ENCODE measurements around the gene LRRC55. TPM values are rescaled to one million over a fixed set of nuclear protein-coding genes. Genes with fewer than 3 reads are reported as not detected.

LRRC55 gene
- total and polyA plus RNA-seq, 2 donors (not counting 3 experiments of a cell fraction or from before 2014, with no cell fraction given) = not detected

DNA sequence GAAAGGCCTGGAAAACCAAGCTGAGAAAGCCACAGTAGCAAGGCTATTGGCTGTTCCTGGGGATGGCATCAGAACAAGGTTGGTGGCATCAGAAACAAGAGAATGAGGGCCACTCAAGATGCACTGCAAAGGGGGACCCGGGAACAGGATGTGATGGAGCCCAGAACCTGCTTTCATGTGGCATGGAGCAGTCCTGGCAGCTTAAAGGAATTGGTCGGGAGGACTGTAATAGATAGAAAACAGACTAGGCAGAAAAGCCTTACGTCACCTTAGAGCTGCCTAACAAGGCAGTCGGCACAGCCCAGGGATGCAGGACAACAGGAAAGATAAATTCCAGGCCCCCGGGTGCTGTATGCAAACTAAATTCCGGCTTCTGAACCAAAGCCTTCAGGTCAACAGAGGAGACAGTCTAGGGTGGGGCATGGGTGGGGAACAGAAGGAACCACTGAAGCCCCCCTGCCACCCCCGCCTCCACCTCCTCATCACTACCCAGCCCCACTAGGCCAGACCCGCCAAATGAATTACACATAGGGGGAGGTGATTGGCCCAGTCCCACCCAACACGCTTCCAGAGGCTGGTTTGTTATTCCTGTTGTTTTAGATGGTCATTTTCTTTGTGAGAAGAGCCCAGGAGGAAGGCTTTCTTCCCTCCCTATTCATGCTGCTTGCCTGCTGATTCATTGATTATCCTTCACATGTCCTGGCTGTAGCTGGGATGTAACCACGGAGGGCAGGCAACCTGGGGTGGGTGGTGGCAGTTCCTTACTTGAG is 25.7 kb upstream of the LRRC55 start:
- no TSS peak for BruUV-seq (replicated peaks)
- H3K27ac ChIP-seq (ENCODE audit: insufficient read depth, low read depth, low read length) = no peak overlapping the region
- H3K4me3 ChIP-seq (replicated peaks in 1 of 3; ENCODE audit: insufficient read depth in 1 of 3, low read depth in 1 of 3, low read length in 3 of 3) = no peak overlapping the region
- no peaks in the 10 kb centered on the region for H3K36me3 ChIP-seq (ENCODE audit: control insufficient read depth in 2 of 2, extremely low read depth in 1 of 2, insufficient read depth in 2 of 2, low read length in 2 of 2)
- H3K9me3 ChIP-seq (replicated peaks; ENCODE audit: control insufficient read depth, insufficient read depth, low read length) = no peaks in the 10 kb centered on the region
- ChIA-PET CTCF (no interaction called here), POLR2A (no interaction called here)
- FAIRE-seq (no peak), DNase-seq (ENCODE audit: low read depth, low spot score) (no peak)
- intact Hi-C loops (cut with micrococcal nuclease) = no loop called here
- no peak overlapping the region for H3K9ac ChIP-seq (replicated peaks; ENCODE audit: extremely low read depth, insufficient read depth, low read length)
- H3K4me2 ChIP-seq (ENCODE audit: insufficient read depth, low read length) = no peak overlapping the region
- H3K9me1 ChIP-seq (replicated peaks; ENCODE audit: control insufficient read depth, extremely low read depth, insufficient read depth, low read length) = no peaks in the 10 kb centered on the region
- H3K4me1 ChIP-seq (ENCODE audit: control insufficient read depth, extremely low read depth, insufficient read depth, low read length) = no peaks in the 10 kb centered on the region
- dilution Hi-C loops (cut with MboI; ENCODE audit: extremely low pct_ligation_motif_present, low sequenced_read_pairs) = no loop called here
- no peak overlapping the region for H2AFZ ChIP-seq (ENCODE audit: low read depth, low read length)
- no peaks in the 10 kb centered on the region for H4K20me1 ChIP-seq (replicated peaks; ENCODE audit: control insufficient read depth, extremely low read depth, insufficient read depth, low read length)
- H3K79me2 ChIP-seq (ENCODE audit: control insufficient read depth, insufficient read depth, low read length) = no peaks in the 10 kb centered on the region
- TF ChIP-seq EZH2 (IDR thresholded peaks at IDR 0.05; ENCODE audit: borderline replicate concordance, low read depth, low read length, severe bottlenecking) (no peak), GATA2 (IDR thresholded peaks at IDR 0.05; ENCODE audit: insufficient read depth, insufficient read length, low read depth, low read length) (no peak), POLR2A (IDR thresholded peaks at IDR 0.05; ENCODE audit: low read depth, low read length) (no peak), JUN (IDR thresholded peaks at IDR 0.05; ENCODE audit: borderline replicate concordance, insufficient read depth, insufficient read length, low read depth) (no peak), MYC (IDR thresholded peaks at IDR 0.05; ENCODE audit: low read depth, low read length) (no peak), POLR2AphosphoS5 (IDR thresholded peaks at IDR 0.05; ENCODE audit: insufficient read depth, low read depth, low read length) (no peak), FOS (IDR thresholded peaks at IDR 0.05; ENCODE audit: borderline replicate concordance, insufficient read depth, low read length) (no peak)
- TF ChIP-seq, protein P1, sequence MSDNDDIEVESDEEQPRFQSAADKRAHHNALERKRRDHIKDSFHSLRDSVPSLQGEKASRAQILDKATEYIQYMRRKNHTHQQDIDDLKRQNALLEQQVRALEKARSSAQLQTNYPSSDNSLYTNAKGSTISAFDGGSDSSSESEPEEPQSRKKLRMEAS (IDR thresholded peaks at IDR 0.05; ENCODE audit: insufficient read depth, insufficient read length) = no peak
- TF ChIP-seq, protein P2, sequence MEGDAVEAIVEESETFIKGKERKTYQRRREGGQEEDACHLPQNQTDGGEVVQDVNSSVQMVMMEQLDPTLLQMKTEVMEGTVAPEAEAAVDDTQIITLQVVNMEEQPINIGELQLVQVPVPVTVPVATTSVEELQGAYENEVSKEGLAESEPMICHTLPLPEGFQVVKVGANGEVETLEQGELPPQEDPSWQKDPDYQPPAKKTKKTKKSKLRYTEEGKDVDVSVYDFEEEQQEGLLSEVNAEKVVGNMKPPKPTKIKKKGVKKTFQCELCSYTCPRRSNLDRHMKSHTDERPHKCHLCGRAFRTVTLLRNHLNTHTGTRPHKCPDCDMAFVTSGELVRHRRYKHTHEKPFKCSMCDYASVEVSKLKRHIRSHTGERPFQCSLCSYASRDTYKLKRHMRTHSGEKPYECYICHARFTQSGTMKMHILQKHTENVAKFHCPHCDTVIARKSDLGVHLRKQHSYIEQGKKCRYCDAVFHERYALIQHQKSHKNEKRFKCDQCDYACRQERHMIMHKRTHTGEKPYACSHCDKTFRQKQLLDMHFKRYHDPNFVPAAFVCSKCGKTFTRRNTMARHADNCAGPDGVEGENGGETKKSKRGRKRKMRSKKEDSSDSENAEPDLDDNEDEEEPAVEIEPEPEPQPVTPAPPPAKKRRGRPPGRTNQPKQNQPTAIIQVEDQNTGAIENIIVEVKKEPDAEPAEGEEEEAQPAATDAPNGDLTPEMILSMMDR (IDR thresholded peaks at IDR 0.05; ENCODE audit: extremely low read depth in 1 of 2, insufficient read depth in 1 of 2, low read depth in 1 of 2, low read length in 2 of 2) = no peak
- H3K27me3 ChIP-seq (ENCODE audit: control insufficient read depth in 2 of 2, insufficient read depth in 2 of 2, low read length in 2 of 2) = peaks cover 0 to 1% of the 10 kb centered on the region in 2 experiments

Data from endothelial cell of umbilical vein (primary cell).